GM19043 (cell line): Measurements from ENCODE around the gene SNCG.
"Not testable (repeated sequence)": the region's sequence is repeated elsewhere in the genome, so short reads cannot be mapped to it uniquely, and the experiment has no call there.

Experiments
- ATAC-seq: cut with Tn5 transposase; IDR thresholded peaks from one replicate; pipeline ENCODE4 v1.9.1; 2021; ENCODE audit warnings: low read depth; ENCODE audit not compliant: unreplicated experiment

The SNCG gene

DNA sequence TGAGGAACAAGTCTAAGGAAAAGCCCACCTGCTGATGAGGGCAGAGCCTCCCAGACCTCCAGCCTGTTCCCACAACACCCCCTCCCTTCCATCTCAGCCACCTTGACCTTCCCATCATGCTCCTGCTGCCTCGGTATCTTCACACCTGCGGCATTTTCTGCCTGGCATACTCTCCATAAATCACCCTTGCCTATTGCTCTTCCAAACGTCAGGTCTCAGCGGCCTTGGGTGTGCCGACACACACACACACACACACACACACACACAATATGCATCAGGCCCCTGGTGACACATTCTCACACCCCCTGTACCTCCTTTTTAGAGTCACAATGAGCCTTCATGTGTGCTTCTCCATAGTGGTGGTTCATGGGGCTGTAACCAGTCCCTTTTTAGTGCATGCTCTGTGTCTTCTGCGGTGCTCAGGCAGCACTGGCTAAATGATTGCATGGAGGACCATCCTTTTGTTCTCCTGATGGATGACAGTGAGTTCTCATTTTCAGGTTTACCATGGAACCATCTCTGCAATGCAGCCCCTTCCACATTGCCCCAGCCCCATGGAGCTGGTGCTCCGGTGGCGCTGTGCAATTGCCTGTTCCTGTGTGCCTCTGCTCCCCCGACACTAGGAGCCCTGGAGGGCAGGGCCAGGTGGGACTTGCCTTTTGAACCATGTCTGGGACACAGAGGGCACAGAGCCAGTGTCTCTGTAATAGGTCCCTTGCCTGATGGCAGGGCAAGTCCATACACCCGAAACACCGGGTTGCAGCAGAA is 14.4 kb downstream of the SNCG start:
- ATAC-seq: no peak

DNA sequence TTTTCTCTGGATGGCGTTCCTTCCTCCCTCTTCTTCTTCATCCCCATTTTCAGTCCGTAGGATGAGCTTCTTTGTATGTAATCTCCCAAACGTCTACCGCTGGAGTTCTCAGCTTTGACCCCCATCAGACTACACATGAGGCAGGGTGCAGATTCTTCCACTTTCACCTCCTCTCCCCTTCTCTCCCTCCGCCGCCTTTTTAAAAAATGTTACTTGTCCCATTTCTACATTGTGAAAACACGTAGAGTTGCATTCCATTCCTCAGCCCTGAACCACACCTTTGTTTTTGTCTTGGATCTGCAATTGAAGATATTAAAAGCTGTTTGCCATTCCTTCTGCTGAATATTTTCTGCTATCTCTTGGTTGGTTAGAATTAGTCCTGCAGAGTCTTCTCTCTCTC is 16.1 kb downstream of the SNCG start:
- no peak for ATAC-seq

DNA sequence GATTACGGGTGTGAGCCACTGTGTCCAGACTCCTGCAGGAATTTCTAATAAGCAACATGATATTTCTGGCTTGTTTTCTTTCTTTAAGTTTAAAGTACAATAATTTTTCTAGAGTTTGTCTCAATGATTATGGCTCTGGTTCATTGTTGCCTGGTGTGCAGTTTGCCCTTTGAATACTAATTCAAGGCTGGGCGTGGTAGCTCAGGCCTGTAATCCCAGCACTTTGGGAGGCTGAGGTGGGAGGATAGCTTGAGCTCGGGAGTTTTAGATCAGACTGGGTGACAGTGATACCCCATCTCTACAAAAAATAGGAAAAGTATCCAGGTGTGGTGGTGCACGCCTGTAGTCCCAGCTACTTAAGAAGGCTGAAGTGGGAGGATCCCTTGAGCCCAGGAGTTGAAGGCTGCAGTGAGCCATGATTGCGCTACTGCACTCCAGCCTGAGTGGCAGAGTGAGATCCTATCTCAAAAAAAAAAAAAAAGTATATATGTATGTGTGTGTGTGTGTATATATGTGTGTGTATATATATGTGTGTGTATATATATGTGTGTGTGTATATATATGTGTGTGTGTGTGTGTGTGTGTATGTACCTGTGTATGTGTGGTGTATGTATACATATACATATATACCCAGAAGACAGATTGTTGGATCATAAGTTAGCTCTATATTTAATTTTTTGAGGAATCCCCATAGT is 18.1 kb downstream of the SNCG start:
- no peak for ATAC-seq

- ATAC-seq: not testable (repeated sequence)
Measured at GRCh38 chr10:86978457-86978856, 20.1 kb downstream of the SNCG start.

DNA sequence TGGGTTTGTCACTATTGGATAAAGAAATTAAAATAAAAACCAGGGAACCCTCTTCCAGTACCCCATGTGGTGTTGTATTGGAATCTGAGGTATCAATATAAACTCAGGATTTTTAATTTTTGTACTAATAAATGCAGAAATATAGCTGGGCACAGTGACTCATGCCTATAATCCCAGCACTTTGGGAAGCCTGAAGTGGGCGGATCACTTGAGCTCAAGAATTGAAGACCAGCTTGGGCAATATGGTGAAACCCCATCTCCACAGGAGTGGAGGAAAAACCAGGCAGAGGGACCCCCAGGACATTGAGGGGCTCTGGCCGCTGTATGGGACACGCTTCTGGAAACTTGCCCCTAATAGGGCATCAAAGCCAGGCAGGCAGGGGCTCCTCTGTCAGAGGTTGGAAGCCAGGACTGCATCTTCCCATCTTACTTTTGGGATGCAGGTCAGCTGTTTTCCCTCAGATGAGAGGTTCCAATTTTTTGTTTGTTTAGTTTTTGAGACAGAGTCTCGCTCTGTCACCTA is 21.0 kb downstream of the SNCG start:
- no peak for ATAC-seq

DNA sequence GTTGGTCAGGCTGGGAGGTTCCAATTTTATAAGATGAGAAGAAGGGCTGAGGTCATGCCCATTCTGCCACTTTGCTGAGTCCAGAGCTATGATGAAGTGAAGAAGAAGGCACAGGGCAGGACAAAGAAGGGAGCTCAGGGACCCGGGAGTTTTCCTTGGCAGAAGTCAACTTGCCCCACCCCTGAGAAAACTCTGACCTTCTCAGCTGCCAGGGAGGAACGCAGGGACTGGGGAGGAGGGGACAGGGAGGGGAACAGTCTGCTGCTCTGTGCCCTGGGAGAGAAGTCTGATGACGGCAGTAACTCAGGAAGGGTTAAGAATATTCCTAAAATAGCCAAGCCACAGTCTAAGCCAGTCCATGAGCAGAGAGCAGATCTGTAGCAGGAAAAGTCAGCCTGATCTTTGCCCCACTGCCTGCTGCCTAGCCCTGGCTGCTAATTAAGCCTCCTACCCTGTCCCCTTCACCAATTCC is 21.6 kb downstream of the SNCG start:
- ATAC-seq: no peak

DNA sequence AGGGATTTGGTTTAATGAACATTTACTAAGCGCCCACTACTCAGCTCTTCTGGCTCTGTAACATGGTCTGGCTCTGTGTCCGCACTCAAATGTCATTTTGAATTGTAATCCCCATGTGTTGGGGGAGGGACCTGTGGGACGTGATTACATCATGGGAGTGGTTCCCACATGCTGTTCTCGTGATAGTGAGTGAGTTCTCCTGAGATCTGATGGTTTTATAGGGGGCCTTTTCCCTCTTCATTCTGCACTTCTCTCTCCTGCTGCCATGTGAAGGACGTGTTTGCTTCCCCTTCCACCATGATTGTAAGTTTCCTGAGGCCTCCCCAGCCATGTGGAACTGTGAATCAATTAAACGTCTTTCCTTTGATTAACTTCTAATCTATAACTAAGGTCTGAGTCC is 22.6 kb downstream of the SNCG start:
- not testable (repeated sequence) for ATAC-seq

GRCh38 chr10:86981716-86982115 is 23.3 kb downstream of the SNCG start:
- ATAC-seq: no peak

GRCh38 chr10:86984498-86984897 is 26.1 kb downstream of the SNCG start:
- ATAC-seq: not testable (repeated sequence)

DNA sequence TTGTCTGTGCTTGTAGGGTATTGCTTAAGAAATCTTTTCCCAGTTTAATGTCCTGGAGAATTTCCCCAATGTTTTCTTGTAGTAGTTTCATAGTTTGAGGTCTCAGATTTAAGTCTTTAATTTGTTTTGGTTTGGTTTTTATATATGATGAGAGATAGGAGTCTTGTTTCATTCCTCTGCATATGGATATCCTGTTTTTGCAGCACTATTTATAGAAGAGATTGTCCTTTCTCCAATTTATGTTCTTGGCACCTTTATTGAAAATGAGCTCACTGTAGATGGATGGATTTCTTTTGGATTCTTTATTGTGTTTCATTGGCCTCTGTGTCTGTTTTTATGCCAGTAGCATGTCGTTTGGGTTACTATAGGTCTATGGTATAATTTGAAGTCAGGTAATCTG is 30.1 kb downstream of the SNCG start:
- no peak for ATAC-seq

- ATAC-seq: not testable (repeated sequence)
Measured at GRCh38 chr10:86991362-86991761, 33.0 kb downstream of the SNCG start.

- ATAC-seq: no peak
Measured at GRCh38 chr10:86992456-86992855, 34.1 kb downstream of the SNCG start.

GRCh38 chr10:86992929-86993328 is 34.5 kb downstream of the SNCG start:
- ATAC-seq: no peak

GRCh38 chr10:86999802-87000403 is 41.5 kb downstream of the SNCG start:
- not testable (repeated sequence) for ATAC-seq

GRCh38 chr10:87000491-87000890 is 42.1 kb downstream of the SNCG start:
- ATAC-seq: no peak

- ATAC-seq: not testable (repeated sequence)
Measured at GRCh38 chr10:87007124-87007523, 48.7 kb downstream of the SNCG start.

DNA sequence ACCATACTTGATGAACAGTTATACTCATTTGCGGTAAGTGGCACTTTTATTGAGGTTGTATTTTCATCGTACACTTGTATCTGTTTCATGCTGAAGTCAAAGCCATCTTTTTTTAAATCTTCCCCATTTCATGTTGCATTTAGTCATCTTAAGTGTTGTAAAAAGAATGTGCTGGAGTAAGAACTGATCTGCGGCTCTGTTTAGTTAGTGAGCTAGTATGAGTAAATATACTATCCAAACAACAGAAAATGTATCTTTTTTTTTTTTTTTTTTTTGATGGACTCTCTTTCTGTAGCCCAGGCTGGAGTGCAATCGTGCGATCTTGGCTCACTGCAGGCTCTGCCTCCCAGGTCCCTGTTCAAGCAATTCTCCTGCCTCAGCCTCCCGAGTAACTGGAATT is 49.3 kb downstream of the SNCG start:
- ATAC-seq: not testable (repeated sequence)

GRCh38 chr10:87008303-87008702 is 49.9 kb downstream of the SNCG start:
- not testable (repeated sequence) for ATAC-seq

GRCh38 chr10:87009134-87009696 is 50.8 kb downstream of the SNCG start:
- ATAC-seq: not testable (repeated sequence)
